NCI-H2107 treated with DMSO at 0.1 percent for 48 hours (cell line): ENCODE results near the gene TEX30.
"Not testable (repeated sequence)": the region's sequence is repeated elsewhere in the genome, so short reads cannot be mapped to it uniquely, and the experiment has no call there.

Experiments used
- DNase-seq: peaks from one replicate; lab custom pipeline; 2025; ENCODE audit not compliant: unreplicated experiment; lab: John Stamatoyannopoulos, UW

Gene TEX30

GRCh38 chr13:102773441-102774213 lies at the start of gene TEX30:
TSS of gene TEX30 (minus strand) at chr13:102773786. CDS start at chr13:102770026, 3,760 bp downstream.
- DNase-seq, result peak; percentile 22

- no peak for DNase-seq
Measured at GRCh38 chr13:102817907-102818306, 44.3 kb upstream of the TEX30 start.

- no peak for DNase-seq
Measured at GRCh38 chr13:102817241-102817640, 43.7 kb upstream of the TEX30 start.

GRCh38 chr13:102816708-102817107 lies 43.1 kb upstream of the TEX30 start:
- DNase-seq, result no peak

- DNase-seq, result no peak
Measured at GRCh38 chr13:102815788-102816187, 42.2 kb upstream of the TEX30 start.

GRCh38 chr13:102814793-102815192 lies 41.2 kb upstream of the TEX30 start:
- DNase-seq, result no peak

- DNase-seq, result no peak
Measured at GRCh38 chr13:102814025-102814607, 40.5 kb upstream of the TEX30 start.

DNA sequence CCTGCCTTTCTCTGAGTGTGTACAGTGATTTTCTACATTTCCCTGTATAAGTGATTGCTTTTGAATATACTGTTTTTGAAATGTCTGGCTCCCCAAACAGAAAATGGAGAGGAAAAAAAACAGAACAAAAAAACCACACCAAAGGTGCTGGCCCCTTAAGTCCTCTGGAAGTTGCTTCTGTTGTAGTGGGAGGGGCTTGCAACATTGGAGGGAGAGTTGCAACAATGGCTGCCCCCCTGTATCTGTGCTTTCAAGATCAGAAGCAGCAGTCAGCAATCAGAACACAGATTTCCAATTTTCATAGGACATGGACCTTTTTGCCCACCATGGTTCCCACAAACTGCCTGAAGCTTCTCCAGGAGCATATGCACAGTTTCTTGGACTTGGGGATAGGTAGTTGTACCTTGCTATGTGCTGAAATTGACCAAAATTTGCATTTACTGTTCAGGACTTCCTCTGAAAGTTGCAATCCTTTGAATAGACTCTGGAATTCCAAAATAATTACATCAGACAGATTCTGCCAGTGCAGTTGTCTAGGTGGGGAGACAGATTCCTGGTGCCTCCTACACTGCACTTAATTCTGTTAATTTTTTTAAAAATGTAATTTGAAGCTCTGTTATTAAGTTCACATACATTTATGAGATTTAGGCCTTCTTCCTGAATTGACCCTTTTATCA lies 39.2 kb upstream of the TEX30 start:
- no peak for DNase-seq

DNA sequence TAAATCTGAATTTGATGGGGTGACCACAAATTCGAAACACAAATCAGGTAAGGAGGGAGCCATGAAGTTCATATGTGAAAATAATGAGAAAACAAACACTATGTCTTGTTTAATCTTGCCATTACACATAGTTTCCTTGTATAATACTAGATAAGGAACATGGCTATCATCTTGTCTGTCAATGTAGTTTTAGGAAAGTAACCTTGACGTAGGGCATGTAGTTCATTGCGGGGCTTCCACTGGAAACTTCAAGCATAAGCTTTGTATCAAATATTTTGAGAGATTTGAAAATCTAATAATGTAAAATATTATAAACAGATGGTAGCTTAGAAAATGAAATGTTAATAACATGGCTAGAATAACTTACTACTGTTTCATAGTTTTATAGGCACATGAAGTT lies 34.1 kb upstream of the TEX30 start:
- DNase-seq, result no peak

- no peak for DNase-seq
Measured at GRCh38 chr13:102805680-102806079, 32.1 kb upstream of the TEX30 start.

DNA sequence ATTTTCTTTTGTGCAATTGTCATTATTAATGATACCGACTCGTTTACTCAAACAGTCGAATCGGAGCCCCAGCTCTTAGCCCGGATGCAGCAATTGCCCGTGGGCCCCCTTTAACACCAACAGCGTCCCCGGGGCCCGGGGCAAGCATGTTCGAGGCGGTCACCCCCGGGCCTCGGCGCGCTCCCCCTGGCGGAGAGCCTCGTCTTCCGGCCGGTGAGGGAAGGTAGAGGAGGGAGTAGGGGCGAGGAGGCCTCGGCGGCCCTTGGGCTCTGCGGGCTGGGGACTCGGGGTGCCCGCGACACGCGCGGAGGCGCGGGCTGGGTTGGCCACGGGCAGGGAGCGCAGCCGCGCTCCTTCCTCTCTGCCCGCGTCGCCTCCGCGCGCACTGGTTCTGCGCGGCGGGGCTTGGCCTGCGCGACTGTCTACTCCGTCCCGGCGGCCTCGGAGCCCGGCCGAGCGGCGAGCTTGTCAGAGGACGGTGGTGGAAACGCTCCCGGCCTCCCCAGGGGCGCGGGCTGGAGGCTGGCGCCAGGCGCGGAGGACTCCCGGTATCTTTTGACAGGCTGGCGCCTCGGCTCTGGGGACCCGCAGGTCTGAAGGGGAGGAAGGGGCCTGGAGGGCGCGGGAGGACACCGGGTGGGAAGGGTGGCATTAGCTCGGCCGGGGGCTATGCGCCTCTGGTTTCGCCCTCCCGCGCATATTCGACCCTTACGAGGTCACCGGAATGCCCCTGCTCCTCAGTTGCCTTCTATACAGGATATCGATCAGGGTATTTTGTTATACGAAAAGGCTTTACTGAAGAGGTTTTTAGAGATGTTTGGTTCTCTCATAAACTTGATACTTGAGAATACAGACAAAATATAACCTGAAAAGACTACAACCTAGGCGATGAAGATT lies 26.8 kb upstream of the TEX30 start:
- peak; percentile 40 for DNase-seq

DNA sequence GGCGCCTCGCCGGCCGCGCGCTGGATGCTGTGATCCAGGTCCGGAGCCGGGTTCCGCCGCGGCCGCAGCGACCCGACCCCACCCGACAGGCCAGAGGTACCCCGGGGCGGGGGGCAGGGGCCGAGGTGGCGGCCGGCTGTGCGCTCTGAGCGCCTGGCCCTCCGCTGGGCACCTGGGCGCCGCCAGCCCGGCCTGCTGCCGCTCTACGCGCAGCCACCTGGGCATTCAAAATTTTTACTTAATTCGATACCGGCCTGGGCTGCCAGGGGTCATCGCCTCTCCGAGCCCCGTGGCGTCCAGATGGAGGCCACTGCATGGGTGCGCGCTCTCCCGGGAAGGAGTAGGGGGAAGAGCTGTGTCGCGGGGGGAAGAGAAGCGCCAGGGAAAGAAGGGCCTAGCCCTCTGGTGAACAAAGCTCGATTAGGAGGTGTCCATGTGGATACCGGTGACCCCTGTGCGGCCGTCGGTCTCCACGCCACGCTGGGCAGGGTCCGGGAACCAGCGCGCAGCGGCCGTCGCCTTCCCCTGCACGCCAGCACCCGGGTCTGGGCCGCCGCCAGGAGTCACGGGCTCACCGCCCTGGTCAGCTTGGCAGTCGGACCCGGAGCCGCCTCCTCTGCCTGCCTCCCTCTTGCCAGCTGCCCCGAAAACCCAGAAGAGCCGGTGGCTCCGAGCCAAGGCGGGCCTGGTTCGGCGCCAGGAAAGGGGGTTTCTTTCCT lies 26.0 kb upstream of the TEX30 start:
- DNase-seq, result no peak

- DNase-seq, result peak; percentile 74
Measured at GRCh38 chr13:102798581-102799425, 25.2 kb upstream of the TEX30 start, which contains the start of the genes BIVM and POGLUT2. TSS of gene BIVM (plus strand) at chr13:102799119. CDS start at chr13:102807268, 8,149 bp downstream. TSS of gene POGLUT2 (minus strand) at chr13:102798976. CDS start at chr13:102798670, 306 bp downstream.

- DNase-seq, result no peak
Measured at GRCh38 chr13:102793611-102794355, 20.2 kb upstream of the TEX30 start.

DNA sequence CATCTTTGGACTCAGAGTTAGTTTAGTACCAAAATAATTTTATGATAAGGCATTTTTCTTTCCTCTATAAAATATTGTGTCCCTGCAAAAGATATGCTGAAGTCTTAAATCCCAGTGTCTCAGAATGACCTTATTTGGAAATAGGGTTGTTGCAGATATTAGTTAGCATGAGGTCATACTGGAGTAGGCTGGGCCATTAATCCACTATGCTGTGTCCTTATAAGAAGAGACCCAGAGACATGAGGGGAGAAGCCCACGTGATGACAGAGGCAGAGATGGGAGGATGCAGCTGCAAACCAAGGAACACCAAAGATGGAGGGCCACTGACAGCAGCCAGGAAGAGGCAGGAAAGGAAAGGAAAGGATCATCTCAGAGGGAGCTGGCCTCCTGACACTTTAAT lies 18.8 kb upstream of the TEX30 start:
- no peak for DNase-seq

- no peak for DNase-seq
Measured at GRCh38 chr13:102788683-102789082, 15.1 kb upstream of the TEX30 start.

DNA sequence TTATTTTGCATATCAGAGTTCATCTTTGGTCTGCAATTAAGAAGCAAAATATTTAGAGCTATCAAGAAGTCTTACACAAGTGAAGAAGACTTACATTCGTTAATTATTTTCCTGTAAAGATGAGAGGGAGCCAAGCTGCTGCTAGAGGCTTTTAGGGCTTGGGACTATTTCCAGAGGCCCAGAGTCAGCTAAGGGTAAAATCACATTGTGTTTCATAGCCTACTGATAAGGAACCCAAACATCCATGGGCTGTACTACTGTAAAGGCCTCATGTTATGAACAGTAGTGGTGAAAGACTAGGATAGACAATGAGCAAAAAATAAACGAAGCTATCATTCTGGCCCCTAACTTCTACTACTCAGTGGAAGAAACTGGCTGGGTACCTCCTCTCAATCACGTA lies 10.9 kb upstream of the TEX30 start:
- DNase-seq, result no peak

GRCh38 chr13:102781591-102781990 lies 8.0 kb upstream of the TEX30 start:
- no peak for DNase-seq

GRCh38 chr13:102780656-102781055 lies 7.1 kb upstream of the TEX30 start:
- not testable (repeated sequence) for DNase-seq
